GM20000 (cell line): ENCODE results near the gene TDRKH.

ENCODE experiments used
- DNase-seq: peaks from one replicate; pipeline ENCODE4 v3.0.0; 2012; ENCODE audit warnings: low spot score
- TF ChIP-seq, protein P1 (sequence below): IDR thresholded peaks from 2 replicates; pipeline ENCODE4 v1.5.1; 2012; ENCODE audit warnings: mild to moderate bottlenecking, control low read depth; ENCODE audit errors: extremely low read depth, missing control alignments

TDRKH gene

DNA sequence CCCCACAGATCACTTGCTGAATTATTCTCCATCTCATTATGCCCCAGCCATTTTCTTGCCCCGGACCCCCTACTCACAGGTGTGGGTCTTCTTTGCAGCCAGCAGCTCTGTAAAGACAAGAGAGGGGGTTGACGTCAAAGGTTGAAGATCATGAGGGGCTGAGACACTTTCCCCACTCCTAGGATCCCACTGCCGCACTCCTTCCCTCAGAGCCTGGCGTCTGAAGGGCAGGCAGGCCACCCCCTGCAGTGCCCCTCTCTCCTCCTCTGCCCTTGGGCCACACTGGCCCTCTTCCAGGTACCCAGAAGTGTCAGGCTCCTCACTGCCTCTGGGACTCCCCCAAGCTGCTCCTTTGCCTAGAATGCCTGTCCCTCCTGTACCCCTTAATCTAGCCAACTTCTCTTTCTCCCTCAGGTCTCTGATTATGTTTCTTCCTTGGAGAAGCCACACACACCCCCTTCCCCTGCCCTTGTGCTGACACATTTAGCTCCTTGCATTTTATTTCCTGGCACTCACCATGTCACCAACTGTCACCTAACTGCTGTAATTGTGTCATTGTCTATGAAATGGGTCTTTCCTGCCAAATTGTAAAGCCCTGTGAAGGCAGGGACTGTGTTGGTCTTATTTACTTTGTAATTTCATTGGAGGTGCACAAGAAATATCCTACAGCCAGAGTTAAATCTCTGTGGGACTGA is 39.2 kb upstream of the TDRKH start:
- TF ChIP-seq, protein P1, sequence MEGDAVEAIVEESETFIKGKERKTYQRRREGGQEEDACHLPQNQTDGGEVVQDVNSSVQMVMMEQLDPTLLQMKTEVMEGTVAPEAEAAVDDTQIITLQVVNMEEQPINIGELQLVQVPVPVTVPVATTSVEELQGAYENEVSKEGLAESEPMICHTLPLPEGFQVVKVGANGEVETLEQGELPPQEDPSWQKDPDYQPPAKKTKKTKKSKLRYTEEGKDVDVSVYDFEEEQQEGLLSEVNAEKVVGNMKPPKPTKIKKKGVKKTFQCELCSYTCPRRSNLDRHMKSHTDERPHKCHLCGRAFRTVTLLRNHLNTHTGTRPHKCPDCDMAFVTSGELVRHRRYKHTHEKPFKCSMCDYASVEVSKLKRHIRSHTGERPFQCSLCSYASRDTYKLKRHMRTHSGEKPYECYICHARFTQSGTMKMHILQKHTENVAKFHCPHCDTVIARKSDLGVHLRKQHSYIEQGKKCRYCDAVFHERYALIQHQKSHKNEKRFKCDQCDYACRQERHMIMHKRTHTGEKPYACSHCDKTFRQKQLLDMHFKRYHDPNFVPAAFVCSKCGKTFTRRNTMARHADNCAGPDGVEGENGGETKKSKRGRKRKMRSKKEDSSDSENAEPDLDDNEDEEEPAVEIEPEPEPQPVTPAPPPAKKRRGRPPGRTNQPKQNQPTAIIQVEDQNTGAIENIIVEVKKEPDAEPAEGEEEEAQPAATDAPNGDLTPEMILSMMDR = no peak
- no peak for DNase-seq

DNA sequence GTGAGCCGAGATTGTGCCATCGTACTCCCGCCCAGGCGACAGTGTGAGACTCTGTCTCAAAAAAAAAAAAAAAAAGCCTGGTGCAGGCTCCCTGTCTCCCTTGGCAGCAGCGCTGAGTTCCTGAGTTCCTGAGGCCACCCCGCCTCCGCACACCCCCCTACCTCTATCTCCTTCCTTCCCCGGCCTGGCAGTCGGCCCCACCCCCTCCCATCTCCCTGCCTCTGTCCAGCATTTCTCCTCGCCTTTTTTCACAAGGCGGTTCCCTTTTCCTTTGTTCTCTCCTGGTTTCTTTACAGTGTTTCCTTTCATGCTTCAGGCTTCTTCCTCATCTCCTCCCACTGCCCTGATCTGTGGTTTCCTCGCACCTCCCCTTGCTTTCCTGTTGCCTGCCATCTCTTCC is 38.6 kb upstream of the TDRKH start:
- TF ChIP-seq, protein P1 = no peak
- DNase-seq = no peak

DNA sequence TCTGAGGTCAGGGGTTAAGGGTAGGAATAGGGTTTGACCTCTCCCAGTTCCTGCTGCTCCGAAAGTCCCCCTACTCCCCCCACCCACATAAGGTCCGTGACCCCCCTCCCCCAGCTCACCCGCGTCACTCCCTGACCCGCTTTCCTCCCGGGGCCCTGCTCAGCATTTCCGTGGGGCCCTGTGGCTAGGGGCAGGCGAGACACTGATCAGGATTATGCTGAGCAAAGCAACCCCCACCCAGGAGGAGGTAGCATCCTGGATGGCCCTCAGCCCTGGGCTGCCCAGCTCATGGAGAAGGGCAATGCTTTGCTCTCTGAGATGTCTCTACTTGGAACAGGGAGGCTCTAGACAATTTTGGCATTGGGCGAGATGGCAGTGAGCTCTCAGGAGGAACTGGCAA is 37.6 kb upstream of the TDRKH start:
- TF ChIP-seq, protein P1 = no peak
- no peak for DNase-seq

DNA sequence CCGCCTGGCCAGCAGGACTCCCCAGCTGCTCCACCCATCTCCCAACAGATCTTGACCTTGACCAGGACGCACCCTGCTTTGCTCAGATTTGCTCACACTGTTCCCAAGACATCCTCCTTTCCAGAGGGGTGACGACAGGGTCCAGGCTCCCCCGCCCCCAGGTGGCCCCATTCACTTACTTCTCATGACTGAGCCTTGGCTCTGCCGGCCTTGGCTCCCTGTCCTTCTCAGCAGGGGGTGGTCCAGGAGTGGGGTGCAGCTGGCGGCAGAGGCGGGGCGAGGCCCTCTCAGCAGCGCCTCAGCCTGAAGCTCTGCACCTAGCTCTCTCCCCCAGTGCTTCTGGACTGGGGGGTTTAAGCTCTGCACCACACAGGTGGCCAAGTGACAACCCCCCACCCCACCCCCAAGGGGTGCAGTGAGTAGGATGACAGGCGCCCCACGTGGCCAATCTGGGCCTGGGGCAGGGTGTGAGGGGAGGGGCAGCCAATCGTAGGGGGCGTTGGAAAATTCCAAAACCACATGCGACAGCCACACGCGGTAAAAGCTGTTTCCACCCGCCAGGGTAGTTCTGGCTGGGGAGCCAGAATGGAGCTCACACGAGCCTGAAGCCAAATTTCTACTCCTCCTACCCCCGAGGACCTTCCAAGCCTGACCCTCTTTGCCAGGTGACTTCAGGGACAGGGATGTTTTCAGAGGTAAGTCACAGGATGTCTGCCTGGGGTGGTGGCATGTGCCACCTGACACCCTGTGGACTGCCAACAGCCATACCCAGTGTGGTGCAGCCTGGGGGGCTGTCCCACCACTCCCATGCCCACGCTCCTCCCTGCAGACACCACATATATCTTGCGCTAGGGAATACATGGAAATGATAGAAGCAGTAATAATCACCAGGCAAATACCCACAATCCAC is 35.7 kb upstream of the TDRKH start:
- TF ChIP-seq, protein P1 = no peak
- DNase-seq = no peak

DNA sequence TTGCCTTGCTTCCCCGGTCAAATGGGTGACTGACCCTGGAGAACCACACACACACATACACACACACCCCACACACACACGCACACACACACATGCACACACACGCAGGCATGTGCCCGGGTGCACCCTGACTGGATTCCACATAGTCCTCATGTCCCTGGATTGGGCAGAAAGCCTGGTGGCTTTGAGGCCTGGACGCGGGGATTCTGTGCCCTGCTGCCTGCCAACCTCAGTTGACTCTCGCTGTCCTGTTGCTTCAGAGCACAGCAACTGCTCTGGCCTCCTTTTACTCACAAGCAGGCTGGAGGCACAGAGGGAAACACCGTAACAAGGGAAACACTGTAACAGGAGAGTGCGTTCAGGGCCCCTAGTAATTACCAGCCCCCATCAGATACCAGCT is 34.9 kb upstream of the TDRKH start:
- no peak for DNase-seq
- TF ChIP-seq, protein P1 = no peak

DNA sequence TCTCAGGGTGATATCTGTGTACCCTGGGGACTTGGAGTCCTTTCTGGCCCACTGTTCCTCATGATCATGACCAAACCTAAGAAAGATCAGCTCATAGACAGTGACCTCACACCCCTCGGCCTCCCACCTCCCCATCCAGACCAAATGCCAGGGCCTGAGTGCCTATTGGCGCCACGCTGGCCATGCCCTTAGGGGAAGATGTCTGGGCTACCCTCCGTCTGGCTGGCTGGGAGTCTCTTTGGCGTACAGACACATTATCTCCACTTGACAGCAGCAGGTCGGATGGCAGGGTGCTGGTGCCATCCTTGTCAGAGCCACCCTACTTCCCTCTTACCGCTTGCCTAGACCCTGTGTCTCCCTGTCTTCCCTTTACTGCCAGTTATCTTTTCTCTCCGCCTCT is 32.9 kb upstream of the TDRKH start:
- TF ChIP-seq, protein P1 = no peak
- DNase-seq = no peak

DNA sequence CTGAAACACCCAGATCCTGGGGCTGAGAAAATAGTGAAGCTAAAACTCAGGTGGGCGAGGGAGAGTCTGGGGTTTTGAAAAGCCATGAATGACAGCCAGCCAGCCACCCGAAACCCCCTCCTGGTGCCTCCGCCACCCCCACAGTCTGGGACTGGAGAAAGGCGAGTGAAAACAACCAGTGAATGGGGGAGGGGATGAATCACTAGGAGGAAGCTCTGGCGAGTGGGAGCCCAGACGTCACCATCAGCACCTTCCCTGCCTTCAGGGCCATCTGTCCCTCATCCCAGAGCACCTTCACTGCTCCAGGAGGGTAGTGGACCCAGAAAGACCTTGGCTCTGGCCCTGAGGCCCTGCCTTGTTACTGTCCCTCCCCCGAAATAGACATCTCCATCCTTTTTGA is 32.1 kb upstream of the TDRKH start:
- TF ChIP-seq, protein P1 = no peak
- no peak for DNase-seq
